Suppressor macrophage (primary cell): ENCODE data around the gene TNFAIP8L1.
"Not testable (repeated sequence)": the region's sequence is repeated elsewhere in the genome, so short reads cannot be mapped to it uniquely, and the experiment has no call there.

Experiments used
- DNase-seq, 4 experiments: peaks; one replicate each; pipeline ENCODE4 v3.0.0-alpha.2; 2020 to 2022
- total RNA-seq, 17 experiments: gene quantifications; one replicate each; lab custom pipeline; 2026; ENCODE audit warnings: mixed read lengths in 6 of 17, inconsistent platforms in 3 of 17; lab: John Stamatoyannopoulos, UW

The TNFAIP8L1 gene
- 2.9 to 42.5 (median 29.5) reads per million in 17 experiments for total RNA-seq

GRCh38 chr19:4638828-4639530 lies at the start of gene TNFAIP8L1:
Gene TNFAIP8L1 (plus strand): TSS chr19:4639516. CDS start chr19:4651870, 12,354 bp downstream.
- peak; percentile 99 to 100 (median 99) for DNase-seq

DNA sequence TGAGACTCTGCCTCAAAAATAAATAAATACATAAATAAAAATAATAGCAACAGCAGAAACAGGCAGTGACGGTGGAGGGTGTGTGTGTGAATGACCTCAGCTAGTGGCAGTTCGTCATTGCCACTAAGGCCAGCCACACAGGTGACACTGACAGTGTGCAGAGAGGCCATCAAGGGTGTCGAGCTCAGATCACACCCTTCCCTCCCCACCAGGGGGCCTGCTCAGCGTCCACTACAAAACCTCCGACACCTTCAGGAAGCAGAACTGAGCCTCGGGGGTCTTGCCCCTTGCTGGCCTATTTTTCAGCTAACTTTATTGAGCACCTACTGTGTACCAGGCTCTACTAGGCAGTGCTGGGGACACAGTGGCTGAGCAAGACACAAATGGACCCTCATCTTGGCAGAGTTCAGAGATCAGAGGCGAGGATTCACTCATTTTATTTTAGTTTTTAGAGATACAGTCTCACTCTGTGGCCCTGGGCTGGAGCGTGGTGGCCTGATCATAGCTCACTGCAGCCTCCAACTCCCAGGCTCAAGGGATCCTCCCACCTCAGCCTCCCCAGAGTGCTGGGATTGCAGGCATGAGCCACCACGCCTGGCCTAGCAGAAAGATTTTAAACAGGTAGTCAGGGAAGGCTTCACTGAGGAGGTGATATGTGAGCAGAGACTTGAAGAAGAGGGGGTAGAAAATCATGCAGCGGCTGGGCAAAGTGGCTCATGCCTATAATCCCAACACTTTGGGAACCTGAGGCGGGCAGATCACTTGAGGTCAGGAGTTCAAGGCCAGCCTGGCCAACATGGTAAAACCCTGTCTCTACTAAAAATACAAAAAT lies 49.5 kb upstream of the TNFAIP8L1 start:
- DNase-seq, result peak; percentile 50 to 79 (median 66)

DNA sequence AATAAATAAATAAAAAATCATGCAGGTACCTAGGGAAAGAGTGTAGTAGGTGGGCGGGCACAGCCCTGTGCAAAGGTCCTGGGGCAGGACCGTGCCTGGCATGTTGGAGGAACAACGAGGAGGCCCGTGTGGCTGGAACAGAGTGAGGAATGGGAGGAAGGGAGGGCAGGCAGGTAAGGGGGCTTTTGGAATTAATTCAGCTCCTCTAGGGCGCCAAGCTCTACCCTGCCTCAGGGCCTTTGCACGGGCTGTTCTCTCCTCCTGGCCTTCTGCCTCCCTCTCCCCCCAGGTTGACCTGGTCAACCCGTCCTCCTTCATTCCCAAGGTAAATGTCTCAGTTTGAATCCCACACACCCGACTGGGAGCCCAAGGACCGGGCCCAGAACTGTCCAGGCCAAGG lies 48.8 kb upstream of the TNFAIP8L1 start:
- no peak for DNase-seq

DNA sequence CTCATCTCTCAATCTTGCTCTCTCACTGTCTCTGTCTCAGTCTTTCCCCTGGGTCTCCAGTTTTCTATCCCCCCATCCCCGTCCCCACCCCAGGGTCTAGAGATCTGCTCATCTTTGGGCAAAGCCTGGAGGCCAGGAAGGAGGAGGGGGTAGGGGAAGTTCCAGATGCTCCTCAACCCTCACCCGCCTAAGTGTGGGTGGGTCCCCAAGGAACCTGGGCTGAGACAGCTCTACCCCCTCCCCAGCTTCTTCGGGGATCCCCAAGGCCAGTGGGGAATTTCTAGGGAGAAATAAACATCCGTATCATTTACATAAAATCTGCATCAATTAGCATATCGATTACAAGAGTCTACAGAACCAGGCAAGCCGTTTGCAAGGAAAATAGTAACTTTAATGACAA lies 48.0 kb upstream of the TNFAIP8L1 start:
- DNase-seq, result no peak

DNA sequence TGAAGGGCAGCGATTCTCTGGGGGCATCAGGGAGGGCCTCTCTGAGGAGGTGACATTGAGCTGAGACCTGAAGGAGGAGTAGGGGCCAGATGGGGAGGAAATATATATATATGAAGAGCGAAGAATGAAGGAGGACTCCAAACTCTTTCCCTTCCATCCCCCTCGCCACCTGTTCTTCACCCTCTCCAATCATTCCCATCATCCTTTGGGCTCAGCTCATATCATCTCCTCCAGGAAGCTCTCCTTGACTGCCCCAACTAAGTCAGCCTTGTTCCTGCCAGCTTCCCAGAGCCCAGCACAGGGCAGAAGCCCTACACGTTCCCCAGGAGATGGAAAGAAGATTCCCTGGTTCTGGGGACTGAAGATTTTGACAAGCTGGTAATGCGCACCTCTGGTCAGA lies 46.9 kb upstream of the TNFAIP8L1 start:
- no peak for DNase-seq

- peak; percentile 55 to 95 (median 76) for DNase-seq
Measured at GRCh38 chr19:4593409-4593851, 45.9 kb upstream of the TNFAIP8L1 start.

DNA sequence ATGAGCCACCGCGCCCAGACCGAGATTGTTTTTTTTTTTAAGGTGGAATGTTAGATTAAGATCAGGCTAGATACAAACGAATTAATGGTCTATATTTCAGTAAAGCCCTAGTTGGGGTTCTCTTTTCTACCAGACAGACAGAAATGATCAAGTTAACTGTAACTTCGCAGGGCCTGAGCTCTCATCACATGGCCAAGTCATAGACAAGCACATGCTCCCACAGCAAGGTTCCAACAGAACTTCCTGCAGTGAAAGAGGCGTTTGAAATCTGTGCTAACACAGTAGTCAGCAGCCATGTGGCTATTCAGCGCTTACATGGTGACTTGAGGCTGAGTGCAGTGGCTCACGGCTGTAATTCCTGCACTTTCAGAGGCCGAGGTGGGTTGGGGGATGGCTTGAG lies 45.1 kb upstream of the TNFAIP8L1 start:
- DNase-seq, result peak; percentile 74 to 87 (median 83)

DNA sequence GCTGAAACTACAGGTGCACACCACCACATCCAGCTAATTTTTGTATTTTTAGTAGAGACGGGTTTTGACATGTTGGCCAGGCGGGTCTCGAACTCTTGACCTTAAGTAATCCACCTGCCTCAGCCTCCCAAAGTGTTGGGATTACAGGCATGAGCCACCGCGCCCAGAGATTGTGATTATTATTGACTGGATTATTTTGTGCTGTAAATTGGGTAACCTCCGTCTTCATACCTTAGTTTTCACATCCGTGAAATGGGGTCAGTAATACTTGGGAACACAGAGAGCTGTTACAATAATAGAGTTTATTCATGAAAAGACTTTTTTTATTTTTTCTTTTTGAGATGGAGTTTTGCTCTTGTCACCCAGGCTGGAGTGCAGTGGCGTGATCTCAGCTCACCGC lies 44.2 kb upstream of the TNFAIP8L1 start:
- not testable (repeated sequence) for DNase-seq

DNA sequence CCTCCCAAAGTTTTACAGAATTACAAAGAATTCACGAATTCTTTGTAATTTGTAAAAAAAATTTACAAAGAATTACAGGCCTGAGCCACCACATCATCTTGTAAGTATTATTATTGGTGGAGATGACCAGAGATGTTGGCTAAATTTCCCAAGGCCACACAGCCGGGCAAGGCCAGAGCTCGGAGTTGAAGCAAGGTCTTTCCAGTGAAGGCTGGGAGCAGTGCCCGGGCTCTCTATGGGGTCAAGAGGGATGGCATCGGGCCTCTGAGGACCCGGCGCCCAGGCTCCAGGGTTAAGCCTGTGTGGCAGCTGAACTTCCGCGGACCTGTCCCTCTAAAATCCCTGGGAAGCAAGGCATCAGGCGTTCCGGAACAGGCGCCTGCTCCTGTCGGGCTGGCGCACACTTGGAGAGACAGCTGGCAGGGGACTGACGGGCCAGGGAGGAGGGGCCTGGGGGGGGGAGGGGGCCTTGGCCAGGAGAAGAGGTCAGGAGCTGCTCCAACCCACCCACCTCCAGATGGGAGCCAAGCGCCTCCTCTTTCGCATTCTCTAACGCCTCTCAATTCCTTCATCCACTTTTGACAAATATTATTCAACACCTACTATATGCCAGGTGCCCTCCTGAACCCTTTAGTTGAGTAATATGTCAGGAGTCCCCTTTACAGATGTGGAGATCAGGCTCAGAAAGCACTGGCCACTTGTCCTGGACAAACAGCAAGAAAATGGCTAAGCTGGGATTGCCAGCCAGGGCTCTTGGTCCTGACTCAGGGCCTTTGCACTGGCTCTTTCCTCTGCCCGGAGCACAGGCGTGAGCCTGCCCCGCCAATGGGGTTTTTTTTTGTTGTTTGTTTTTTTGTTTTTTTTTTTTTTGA lies 43.0 kb upstream of the TNFAIP8L1 start:
- DNase-seq, result no peak

DNA sequence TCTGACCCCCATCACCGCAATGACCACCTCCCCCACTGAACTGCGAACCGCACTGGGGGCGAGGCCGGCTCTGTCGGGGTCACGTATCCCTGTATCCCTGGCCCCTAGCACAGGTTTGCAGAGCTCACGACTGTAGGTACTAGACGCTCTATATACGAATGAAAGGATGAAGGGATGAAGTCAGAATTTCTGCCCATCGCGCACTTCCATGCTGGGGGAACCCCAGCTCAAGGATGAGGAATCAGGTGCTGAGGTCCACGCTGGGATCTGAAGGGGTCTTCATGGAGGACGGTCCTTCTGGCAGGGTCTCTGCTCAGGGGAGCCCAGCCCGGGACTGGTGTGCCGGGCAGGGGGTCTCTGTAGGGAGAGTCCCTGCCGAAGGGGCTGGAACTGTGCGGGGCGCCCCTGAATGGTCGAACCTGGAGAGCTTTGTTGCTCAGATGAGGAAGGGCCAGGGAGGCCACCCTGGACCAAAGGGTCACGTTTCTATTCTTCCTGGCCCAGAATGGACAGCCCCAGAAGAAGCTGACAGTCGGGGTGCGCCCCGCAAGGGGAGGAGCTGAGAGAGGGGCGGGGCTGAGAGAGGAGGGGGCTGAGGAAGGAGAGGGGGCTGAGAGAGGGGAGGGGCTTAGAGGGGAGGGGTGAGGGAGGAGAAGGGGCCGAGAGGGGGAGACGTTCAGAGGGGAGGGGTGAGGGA lies 41.9 kb upstream of the TNFAIP8L1 start:
- DNase-seq, result peak in 2 of 4 experiments; percentile 21 to 41

GRCh38 chr19:4597975-4598671 lies 41.2 kb upstream of the TNFAIP8L1 start:
- DNase-seq, result peak in 3 of 4 experiments; percentile 38 to 64 (median 58)

DNA sequence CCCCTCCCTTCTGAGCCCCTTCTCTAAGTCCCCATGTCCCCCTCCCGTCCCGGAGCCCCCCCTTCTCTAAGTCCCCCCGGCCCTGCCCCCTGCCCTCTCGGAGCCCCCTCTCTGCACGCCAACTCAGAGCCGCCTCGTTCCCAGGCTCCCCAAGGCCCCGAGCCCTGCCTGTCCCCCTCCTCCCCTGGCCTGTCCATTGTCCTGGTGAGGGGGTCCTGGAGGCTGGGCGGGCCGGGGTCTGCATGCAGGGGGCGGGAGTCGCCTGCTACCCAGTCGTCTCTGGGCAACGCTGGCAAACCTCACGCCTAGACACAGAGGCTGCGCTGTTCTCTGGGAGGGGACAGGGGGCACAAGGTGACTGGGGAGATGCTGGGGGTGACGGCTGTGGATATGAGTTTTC lies 40.6 kb upstream of the TNFAIP8L1 start:
- DNase-seq, result no peak

GRCh38 chr19:4600082-4600481 lies 39.2 kb upstream of the TNFAIP8L1 start:
- no peak for DNase-seq

DNA sequence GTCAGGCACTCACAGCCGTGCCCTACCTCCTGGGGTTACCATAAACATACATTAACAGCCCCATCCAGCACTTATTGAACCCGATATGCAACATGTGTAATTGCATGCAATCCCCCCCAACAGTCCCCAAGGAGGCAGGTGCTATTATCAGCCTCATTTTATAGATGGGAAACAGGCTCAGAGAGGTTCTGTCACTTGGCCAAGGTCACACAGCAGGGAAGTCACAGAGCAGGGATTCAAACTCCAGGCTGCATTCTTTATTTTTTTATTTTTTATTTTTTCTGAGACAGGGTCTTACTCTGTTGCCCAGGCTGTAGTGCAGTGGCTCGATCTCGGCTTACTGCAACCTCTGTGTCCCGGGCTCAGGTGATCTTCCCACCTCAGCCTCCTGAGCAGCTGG lies 38.4 kb upstream of the TNFAIP8L1 start:
- no peak for DNase-seq

DNA sequence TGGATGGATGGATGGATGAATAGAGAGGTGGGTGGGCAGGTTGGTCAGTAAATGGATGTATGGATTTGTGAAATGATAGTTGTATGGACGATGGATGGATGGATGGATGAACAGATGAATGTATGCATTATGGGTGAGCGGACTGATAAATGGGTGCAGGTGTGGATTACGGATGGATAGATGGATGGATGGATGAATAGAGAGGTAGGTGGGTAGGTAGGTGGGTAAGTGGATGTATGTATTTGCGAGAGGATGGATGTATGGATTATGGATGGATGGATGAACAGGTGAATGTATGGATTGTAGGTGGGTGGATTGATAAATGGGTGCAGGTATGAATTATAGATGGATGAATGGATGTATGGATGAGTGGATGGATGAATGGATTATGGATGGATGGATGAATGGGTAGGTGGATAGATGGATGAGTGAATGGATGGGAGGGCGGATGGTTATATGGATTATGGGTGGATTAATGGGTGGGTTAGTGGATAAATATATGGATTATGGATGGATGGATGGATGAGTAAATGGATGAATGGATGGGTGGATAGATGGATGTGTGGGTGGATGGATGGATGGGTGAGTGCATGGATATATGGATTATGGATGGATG lies 37.0 kb upstream of the TNFAIP8L1 start:
- no peak for DNase-seq

DNA sequence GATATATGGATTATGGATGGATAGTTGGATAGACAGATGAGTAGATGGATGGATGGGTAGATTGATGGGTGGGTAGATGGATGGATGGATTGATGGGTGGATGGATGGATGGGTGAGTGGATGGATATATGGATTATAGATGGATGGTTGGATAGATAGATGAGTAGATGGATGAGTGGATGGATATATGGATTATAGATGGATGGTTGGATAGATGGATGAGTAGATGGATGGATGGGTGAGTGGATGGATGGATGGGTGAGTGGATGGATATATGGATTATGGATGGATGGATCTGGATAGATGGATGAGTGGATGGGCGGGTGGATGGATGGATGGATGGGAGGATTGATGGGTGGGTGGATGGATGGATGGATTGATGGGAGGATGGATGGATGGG lies 36.4 kb upstream of the TNFAIP8L1 start:
- DNase-seq, result no peak

- no peak for DNase-seq
Measured at GRCh38 chr19:4604912-4605311, 34.4 kb upstream of the TNFAIP8L1 start.

DNA sequence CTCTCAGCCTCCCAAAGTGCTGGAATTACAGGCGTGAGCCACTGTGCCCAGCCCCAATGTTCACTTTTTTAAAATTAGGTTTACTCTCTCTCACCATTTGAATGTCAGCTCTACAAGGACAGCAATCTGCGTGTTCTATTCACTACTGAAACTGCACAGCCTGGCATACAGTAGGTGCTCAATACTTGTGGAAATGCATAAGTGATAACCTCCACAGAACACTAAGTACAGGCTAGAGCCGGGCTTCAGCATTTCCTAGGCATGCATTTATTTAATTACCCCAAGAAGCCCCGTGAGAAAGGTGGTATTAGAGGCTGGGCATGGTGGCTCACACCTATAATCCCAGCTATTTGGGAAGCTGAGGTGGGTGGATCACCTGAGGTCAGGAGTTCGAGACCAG lies 33.1 kb upstream of the TNFAIP8L1 start:
- DNase-seq, result no peak

DNA sequence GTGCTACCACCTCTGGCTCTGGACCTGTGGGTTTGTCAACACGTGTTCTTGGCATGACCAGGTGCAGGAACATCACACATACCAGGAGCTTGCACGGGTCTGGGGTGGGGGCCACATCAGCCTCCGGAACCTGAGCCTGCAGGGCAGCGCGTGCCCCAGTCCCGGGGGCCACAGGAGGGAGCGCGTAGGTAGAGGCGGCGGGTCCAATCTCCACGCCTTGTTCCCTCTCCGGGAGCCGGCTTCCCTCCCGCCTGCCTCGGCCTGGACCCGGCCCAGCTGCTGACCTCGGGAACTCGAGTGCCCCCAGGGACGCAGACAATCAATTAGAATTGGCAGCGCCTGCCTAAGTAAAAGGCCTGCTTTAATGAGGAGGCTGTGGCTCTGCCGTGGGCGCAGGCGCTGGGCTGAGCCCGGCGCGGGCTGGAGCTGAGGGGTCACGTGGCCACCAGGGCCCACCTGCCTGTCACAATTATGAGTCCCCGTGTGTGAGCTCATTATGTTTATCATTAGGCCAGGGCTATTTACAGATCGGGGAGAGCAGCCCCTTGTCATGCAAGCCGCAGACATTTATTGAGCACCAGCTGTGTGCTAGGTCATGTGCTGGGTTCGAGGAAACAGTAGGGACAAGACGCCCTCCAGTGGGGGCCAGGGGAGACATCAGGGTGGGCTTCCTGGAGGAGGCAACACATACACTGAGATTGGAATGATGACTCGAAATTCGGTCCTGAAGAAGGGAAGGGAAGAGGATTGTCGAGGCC lies 32.2 kb upstream of the TNFAIP8L1 start:
- DNase-seq, result peak in 2 of 4 experiments; percentile 28 to 48

DNA sequence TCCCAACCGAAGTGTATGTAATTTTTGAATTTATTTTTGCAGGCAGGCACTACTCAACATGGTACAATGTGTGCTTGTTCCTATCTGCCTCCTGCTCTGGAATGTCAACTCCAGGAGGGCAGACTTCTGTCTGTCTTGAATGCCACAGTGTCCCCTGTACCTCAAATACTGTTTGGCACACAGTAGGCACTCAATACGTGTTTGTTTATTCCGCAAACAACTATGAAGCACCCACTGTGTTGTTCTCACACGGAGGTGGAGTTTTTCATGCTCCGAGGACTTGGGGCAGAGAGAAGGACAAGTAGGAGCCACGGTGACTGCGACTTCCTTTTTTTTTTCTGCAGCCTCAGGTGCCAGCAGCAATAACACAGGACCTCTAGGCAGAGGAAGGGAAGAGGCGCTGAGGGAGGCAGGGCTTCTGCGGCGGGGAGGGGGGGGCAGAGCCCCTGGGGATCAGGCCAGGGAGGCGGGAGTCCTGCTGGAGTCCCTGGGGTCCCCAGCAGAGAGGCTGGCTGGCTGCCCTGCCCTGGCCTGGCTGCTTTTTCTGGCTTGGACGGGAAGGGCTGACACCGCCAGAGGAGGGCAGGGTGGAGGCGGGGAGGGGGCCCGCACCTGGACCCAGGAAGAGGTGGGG lies 29.3 kb upstream of the TNFAIP8L1 start:
- DNase-seq, result peak; percentile 59 to 77 (median 70)
